Caco-2 (cell line): ENCODE data around the gene DNAAF5. TPM values are rescaled to one million over a fixed set of nuclear protein-coding genes. Genes with fewer than 3 reads are reported as not detected.

ENCODE experiments used
- BruUV-seq: library from RNA; stranded (reverse); fragments of 400-500 nt; replicated peaks from 2 replicates; lab custom pipeline; 2021; lab: Mats Ljungman, UMichigan
- CTCF ChIA-PET: fragments of 300-600 bp; sonication (Branson Sonifier 250); formaldehyde crosslinking; loops from one replicate; lab custom pipeline; 2022; ENCODE audit warnings: antibody characterized with exemption; lab: Charles Lee
- POLR2A ChIA-PET: fragments of 300-600 bp; sonication (Branson Sonifier 250); formaldehyde crosslinking; loops from one replicate; lab custom pipeline; 2022; ENCODE audit warnings: antibody characterized with exemption; lab: Charles Lee
- DNase-seq, 2 experiments: peaks; one replicate each; pipeline versions ENCODE4 v3.0.0 to v3.0.0-alpha.2; 2020 to 2022
- H3K27me3 ChIP-seq: replicated peaks from 2 replicates; pipeline ENCODE4 v1.6.0; 2011; ENCODE audit warnings: low read length; ENCODE audit not compliant: control insufficient read depth, insufficient read depth
- H3K36me3 ChIP-seq: 2 replicates; pipeline ENCODE4 v1.5.1; 2011; ENCODE audit warnings: low read length; ENCODE audit not compliant: control insufficient read depth, insufficient read depth
- H3K4me1 ChIP-seq: fragments of 250-450 bp; sonication (Bioruptor Pico); 2 replicates; pipeline ENCODE4 v1.5.1; 2020; ENCODE audit warnings: mild to moderate bottlenecking
- H3K4me3 ChIP-seq: 2 replicates; pipeline ENCODE4 v1.5.1; 2011; ENCODE audit warnings: low read depth, mild to moderate bottlenecking, control low read depth, low read length
- H3K9me3 ChIP-seq: fragments of 250-450 bp; sonication (Bioruptor Pico); 2 replicates; pipeline ENCODE4 v1.5.1; 2020; ENCODE audit warnings: mild to moderate bottlenecking, moderate library complexity
- H3K27ac Mint-ChIP-seq: one replicate; pipeline ENCODE4 v1.8.0; 2022; ENCODE audit warnings: mixed read lengths; ENCODE audit not compliant: unreplicated experiment
- H3K27me3 Mint-ChIP-seq: one replicate; pipeline ENCODE4 v1.8.0; 2022; ENCODE audit warnings: mixed read lengths; ENCODE audit not compliant: insufficient read depth, unreplicated experiment
- H3K36me3 Mint-ChIP-seq: one replicate; pipeline ENCODE4 v1.8.0; 2022; ENCODE audit warnings: mild to moderate bottlenecking, mixed read lengths; ENCODE audit not compliant: insufficient read depth, unreplicated experiment
- H3K4me1 Mint-ChIP-seq: one replicate; pipeline ENCODE4 v1.8.0; 2022; ENCODE audit warnings: low read depth, mixed read lengths; ENCODE audit not compliant: unreplicated experiment
- H3K4me3 Mint-ChIP-seq: one replicate; pipeline ENCODE4 v1.8.0; 2022; ENCODE audit warnings: mild to moderate bottlenecking, moderate library complexity, mixed read lengths; ENCODE audit not compliant: unreplicated experiment
- H3K9me3 Mint-ChIP-seq: one replicate; pipeline ENCODE4 v1.8.0; 2022; ENCODE audit warnings: mixed read lengths; ENCODE audit not compliant: unreplicated experiment
- intact Hi-C: fragments of 100-400 bp; cut with micrococcal nuclease; formaldehyde crosslinking; loops from one replicate; pipeline ENCODE4 v1.10.0; 2022; ENCODE audit not compliant: unreplicated experiment
- total RNA-seq: library from RNA; stranded (reverse); gene quantifications from 2 replicates; pipeline ENCODE4 v1.2.3, GENCODE V29; 2022
- TF ChIP-seq, protein P1 (sequence below), 2 experiments: fragments of 200-600 bp in 1 of 2; IDR thresholded peaks; 1 replicate in 1 of 2; 2 replicates in 1 of 2; pipeline versions ENCODE4 v1.5.1 to v1.8.0; 2011 to 2022; ENCODE audit warnings: antibody characterized with exemption in 1 of 2, control low read depth in 1 of 2, inconsistent platforms in 1 of 2, low read depth in 1 of 2, low read length in 1 of 2, mild to moderate bottlenecking in 1 of 2, moderate library complexity in 1 of 2; ENCODE audit not compliant: insufficient read depth in 1 of 2, severe bottlenecking in 1 of 2, unreplicated experiment in 1 of 2

DNAAF5 gene
- total RNA-seq, 1 experiment from 2014 or later = 51.4 TPM

DNA sequence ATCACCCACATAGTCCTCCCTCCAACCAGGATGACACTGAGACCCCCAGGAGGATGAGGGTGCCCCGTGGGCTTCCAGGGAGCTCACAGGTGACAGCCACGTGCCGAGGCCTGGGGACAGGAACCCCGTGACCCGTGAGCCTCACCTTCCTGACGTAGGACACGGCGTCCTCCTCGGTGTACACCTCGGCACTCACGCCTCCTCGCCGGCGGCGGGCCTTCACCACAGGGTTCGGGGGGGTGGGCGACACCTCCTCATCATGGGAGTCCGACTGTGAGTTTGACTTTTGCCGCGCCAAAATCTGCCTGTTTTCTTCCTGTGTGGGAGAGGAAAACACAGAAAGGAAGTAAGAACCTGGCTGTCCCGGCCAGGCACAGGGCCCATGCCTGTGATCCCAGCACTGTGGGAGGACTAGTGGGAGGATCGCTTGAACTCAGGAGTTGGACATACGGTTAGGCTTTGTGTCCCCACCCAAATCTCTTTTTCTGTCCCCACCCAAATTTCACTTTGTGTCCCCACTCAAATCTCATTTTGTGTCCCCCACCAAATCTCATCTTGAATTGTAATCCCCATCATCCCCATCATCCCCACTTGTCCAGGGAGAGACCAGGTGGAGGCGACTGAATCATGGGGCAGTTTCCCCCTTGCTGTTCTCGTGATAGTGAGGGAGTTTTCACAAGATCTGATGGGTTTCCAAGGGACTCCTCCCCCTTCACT lies 45.9 kb upstream of the DNAAF5 start:
- ChIA-PET CTCF (no interaction called here), POLR2A (interaction anchor here (0.6 kb wide), 1 partner anchor 172 kb away, joined by 3 read pairs; no protein-coding TSS in a partner anchor)
- no peaks in the 10 kb centered on the region for H3K4me1 Mint-ChIP-seq
- Histone ChIP-seq H3K4me1 (no peaks in the 10 kb centered on the region), H3K9me3 (peaks cover 9% of the 10 kb centered on the region), H3K4me3 (no peak overlapping the region), H3K36me3 (peaks cover 6% of the 10 kb centered on the region), H3K27me3 (no peaks in the 10 kb centered on the region)
- H3K36me3 Mint-ChIP-seq = peaks cover 53% of the 10 kb centered on the region
- H3K27ac Mint-ChIP-seq = no peak overlapping the region
- H3K9me3 Mint-ChIP-seq = peaks cover 12% of the 10 kb centered on the region
- TF ChIP-seq, protein P1, sequence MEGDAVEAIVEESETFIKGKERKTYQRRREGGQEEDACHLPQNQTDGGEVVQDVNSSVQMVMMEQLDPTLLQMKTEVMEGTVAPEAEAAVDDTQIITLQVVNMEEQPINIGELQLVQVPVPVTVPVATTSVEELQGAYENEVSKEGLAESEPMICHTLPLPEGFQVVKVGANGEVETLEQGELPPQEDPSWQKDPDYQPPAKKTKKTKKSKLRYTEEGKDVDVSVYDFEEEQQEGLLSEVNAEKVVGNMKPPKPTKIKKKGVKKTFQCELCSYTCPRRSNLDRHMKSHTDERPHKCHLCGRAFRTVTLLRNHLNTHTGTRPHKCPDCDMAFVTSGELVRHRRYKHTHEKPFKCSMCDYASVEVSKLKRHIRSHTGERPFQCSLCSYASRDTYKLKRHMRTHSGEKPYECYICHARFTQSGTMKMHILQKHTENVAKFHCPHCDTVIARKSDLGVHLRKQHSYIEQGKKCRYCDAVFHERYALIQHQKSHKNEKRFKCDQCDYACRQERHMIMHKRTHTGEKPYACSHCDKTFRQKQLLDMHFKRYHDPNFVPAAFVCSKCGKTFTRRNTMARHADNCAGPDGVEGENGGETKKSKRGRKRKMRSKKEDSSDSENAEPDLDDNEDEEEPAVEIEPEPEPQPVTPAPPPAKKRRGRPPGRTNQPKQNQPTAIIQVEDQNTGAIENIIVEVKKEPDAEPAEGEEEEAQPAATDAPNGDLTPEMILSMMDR (IDR thresholded peaks at IDR 0.05; ENCODE audit: insufficient read depth in 1 of 2, low read depth in 1 of 2, low read length in 1 of 2, severe bottlenecking in 1 of 2, unreplicated experiment in 1 of 2) = no peak
- BruUV-seq = no TSS peak
- intact Hi-C loops = no loop called here
- no peaks in the 10 kb centered on the region for H3K27me3 Mint-ChIP-seq
- no peak overlapping the region for H3K4me3 Mint-ChIP-seq
- peak in 1 of 2 experiments; percentile 19 for DNase-seq

- Mint-ChIP-seq H3K4me1 (no peaks in the 10 kb centered on the region), H3K27me3 (no peaks in the 10 kb centered on the region), H3K36me3 (peaks cover 49% of the 10 kb centered on the region), H3K4me3 (no peak overlapping the region), H3K27ac (no peak overlapping the region), H3K9me3 (peaks cover 20% of the 10 kb centered on the region)
- H3K36me3 ChIP-seq = peaks cover 6% of the 10 kb centered on the region
- POLR2A ChIA-PET = no interaction called here
- peak in 1 of 2 experiments; percentile 14 for DNase-seq
- intact Hi-C loops = no loop called here
- BruUV-seq = no TSS peak
- TF ChIP-seq, protein P1 (IDR thresholded peaks at IDR 0.05; ENCODE audit: insufficient read depth in 1 of 2, low read depth in 1 of 2, low read length in 1 of 2, severe bottlenecking in 1 of 2, unreplicated experiment in 1 of 2) = no peak
- no peak overlapping the region for H3K4me3 ChIP-seq
- H3K9me3 ChIP-seq = peaks cover 15% of the 10 kb centered on the region
- no peaks in the 10 kb centered on the region for H3K27me3 ChIP-seq
- CTCF ChIA-PET = interaction anchor here (0.7 kb wide), 1 partner anchor 47 kb away, joined by 4 read pairs; no protein-coding TSS in a partner anchor
- no peaks in the 10 kb centered on the region for H3K4me1 ChIP-seq
Measured at GRCh38 chr7:681551-682307, 44.8 kb upstream of the DNAAF5 start.

- no peaks in the 10 kb centered on the region for H3K27me3 Mint-ChIP-seq
- DNase-seq = no peak
- TF ChIP-seq, protein P1 (IDR thresholded peaks at IDR 0.05; ENCODE audit: insufficient read depth in 1 of 2, low read depth in 1 of 2, low read length in 1 of 2, severe bottlenecking in 1 of 2, unreplicated experiment in 1 of 2) = no peak
- ChIA-PET CTCF (no interaction called here), POLR2A (no interaction called here)
- peaks cover 50% of the 10 kb centered on the region for H3K36me3 Mint-ChIP-seq
- Histone ChIP-seq H3K4me3 (no peak overlapping the region), H3K4me1 (no peaks in the 10 kb centered on the region), H3K27me3 (no peaks in the 10 kb centered on the region), H3K36me3 (peaks cover 6% of the 10 kb centered on the region), H3K9me3 (peaks cover 15% of the 10 kb centered on the region)
- BruUV-seq = no TSS peak
- H3K4me3 Mint-ChIP-seq = no peak overlapping the region
- H3K27ac Mint-ChIP-seq = no peak overlapping the region
- H3K9me3 Mint-ChIP-seq = peaks cover 30% of the 10 kb centered on the region
- H3K4me1 Mint-ChIP-seq = no peaks in the 10 kb centered on the region
- intact Hi-C loops = no loop called here
Measured at GRCh38 chr7:682810-683209, 43.7 kb upstream of the DNAAF5 start.
